Hepatocyte (in vitro differentiated cells): Measurements from ENCODE around the gene MC1R.

Experiments
- CTCF ChIP-seq: fragments of 200-600 bp; sonication (generic); IDR thresholded peaks from 2 replicates; pipeline ENCODE4 v1.5.1; 2016; ENCODE audit warnings: antibody characterized with exemption, mild to moderate bottlenecking; ENCODE audit not compliant: poor library complexity
- EZH2 ChIP-seq: fragments of 200-600 bp; sonication (generic); IDR thresholded peaks from 2 replicates; pipeline ENCODE4 v1.6.1; 2016; ENCODE audit warnings: antibody characterized with exemption, mild to moderate bottlenecking, borderline replicate concordance

- TF ChIP-seq CTCF = no peak
- TF ChIP-seq EZH2 = no peak
These were observed 33.4 kb downstream of the MC1R start for GRCh38 chr16:89952049-89952448.
